GM19023 (cell line): ENCODE results near the gene TSHZ1.

Source experiments
- ATAC-seq: cut with Tn5 transposase; IDR thresholded peaks from one replicate; pipeline ENCODE4 v1.9.1; 2021; ENCODE audit warnings: mild to moderate bottlenecking, moderate library complexity; ENCODE audit not compliant: unreplicated experiment

The TSHZ1 gene

GRCh38 chr18:75338631-75339030, 128.0 kb downstream of the TSHZ1 start:
- ATAC-seq: no peak
